GM21717 (cell line): ENCODE measurements around the gene BRINP1.

Experiments used
- ATAC-seq: cut with Tn5 transposase; IDR thresholded peaks from one replicate; pipeline ENCODE4 v1.9.1; 2021; ENCODE audit warnings: mild to moderate bottlenecking, moderate library complexity; ENCODE audit not compliant: unreplicated experiment

BRINP1 gene

GRCh38 chr9:119282476-119283077 lies 86.7 kb downstream of the BRINP1 start:
- no peak for ATAC-seq

DNA sequence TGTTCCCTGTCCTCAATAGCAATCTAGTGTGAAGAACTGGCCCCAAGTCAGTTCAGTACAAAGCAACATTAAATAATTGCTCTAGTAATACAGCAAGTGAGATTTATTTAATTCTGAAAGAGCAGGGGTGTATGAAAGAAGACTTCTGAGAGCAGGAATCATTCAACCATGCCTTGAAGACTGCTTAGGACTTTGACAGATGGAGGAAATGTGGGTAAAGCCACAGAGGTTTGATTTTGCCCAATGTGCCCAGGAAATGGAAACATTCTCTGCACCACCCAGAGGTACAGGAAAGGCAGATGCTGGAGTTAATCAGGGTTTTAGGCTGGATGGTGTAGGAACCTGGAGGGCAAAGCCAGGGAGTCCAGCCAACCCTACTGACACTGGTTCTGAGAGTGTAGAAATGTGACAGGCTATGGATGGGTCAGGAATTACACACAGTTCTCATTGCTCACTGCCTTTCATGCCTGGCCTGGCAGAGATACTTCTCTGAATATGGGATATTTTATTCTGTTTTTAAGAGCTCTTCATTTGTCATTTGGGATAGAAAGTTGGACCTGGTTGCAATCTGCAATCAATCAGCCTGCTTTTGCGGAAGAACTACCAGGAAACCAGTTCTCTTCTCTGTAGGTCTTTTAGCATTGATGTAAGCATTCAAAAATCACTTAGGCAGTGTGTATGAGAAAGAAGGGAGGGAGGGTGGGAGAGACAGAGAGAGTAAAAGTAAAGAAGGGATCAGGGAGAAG lies 88.3 kb downstream of the BRINP1 start:
- no peak for ATAC-seq

DNA sequence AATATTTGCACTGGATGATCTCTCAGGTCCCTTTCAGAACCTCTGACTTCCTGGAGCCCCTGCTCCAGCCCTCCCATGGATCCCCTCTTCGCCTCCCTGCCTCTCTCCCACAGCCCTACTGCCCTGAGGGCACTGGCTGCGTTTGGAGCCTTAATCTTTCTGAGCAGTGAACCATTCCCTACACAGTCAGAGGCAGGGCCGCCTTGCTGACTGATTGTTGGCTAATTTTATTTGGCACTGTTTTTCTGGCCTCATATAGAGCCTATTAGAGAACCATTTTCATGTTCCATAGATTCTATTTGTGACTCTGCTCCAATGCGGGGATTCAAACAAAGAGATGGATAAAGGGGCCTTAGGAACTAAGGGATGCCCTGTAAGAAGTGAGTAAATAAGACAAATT lies 91.1 kb downstream of the BRINP1 start:
- ATAC-seq: no peak

GRCh38 chr9:119273984-119274665 lies 95.1 kb downstream of the BRINP1 start:
- ATAC-seq: no peak

DNA sequence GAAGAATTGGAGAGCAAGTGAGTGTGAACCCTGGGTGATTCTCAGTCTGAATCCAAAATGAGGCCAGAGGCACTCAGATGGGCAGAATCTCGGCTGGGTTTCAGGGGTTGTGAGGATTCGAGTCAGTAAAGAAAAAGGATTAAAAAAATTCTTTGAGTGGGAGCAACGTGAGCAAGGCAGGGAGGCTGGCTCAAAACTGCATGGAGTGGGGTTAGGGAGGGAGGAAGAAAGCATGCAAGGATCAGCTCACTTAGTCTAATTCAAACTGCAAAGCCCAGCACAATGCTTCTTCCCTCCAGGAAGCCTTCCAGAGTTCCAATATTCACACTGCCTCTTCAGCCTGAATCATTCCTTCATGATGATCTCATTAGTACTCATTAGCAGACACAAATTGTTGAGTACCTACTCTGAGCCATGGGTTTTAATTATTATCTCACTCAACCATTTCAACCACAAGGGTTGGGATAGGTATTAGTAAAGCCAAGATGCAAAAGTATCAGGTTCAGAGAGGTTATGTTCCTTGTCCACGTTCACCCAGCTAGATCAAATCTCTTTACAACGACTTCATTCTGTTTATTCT lies 95.8 kb downstream of the BRINP1 start:
- no peak for ATAC-seq

GRCh38 chr9:119272500-119273211 lies 96.6 kb downstream of the BRINP1 start:
- ATAC-seq: no peak

GRCh38 chr9:119268985-119269384 lies 100.2 kb downstream of the BRINP1 start:
- no peak for ATAC-seq

GRCh38 chr9:119264165-119264564 lies 105.1 kb downstream of the BRINP1 start:
- no peak for ATAC-seq

DNA sequence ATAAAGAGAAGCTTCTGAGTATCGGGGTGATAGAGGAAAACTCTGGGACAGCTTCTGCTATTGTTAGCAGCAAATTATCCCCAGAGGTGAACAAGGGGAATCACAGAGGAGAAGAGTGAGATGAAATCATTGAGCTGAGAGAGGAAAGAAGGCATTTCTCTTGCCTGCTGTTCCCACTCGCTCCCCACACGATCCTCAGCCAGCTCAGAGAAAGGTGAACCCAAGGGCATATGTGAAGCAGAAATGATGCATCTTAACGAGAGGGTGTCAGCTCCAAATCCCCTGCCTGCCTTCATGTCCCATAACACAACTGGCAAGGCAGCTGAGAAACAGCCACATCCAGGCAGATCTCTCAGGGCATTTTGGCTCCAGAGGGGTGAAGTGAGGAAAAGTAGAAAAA lies 111.6 kb downstream of the BRINP1 start:
- no peak for ATAC-seq

DNA sequence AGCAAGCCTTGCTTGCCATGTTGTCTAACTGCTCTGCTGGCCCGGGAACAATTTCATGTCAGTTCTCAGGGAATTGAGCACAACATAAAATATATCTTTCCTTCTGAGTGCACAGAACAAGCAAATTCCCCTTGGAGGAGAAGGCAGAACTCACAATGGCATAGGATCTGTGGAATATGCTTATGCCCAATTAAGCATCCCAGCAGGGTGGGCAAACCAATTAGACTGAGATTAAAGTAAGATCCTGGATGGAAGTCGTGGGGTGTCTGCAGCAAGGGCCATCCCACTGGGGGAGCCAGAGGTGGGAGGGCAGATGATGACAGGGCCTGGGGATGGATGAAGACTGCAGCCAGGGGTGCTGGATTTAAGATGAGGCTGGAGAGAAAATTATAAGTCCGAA lies 114.1 kb downstream of the BRINP1 start:
- ATAC-seq: no peak

- ATAC-seq: no peak
These were observed 116.5 kb downstream of the BRINP1 start for GRCh38 chr9:119252671-119253299.

DNA sequence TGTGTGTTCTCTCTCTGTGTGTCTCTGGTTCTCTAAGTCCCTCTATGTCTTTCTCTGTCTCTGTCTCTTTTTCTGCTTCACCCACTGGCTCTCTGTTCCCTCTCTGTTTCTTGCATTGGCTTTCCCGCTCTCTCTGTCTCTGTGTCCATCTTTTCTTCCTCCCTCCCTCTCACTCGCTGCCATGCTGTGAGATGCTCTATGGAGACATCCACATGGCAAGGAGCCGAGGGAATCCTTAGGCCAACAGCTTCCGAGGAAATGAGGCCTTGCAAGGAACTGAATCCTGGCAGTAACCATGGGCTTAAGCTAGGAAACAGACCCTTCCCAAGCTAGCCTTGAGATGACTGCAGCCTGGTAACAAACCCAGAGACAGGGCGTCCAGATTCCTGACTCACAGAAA lies 117.3 kb downstream of the BRINP1 start:
- ATAC-seq: no peak

GRCh38 chr9:119250730-119251129 lies 118.5 kb downstream of the BRINP1 start:
- no peak for ATAC-seq

- no peak for ATAC-seq
These were observed 128.7 kb downstream of the BRINP1 start for GRCh38 chr9:119240546-119240945.

DNA sequence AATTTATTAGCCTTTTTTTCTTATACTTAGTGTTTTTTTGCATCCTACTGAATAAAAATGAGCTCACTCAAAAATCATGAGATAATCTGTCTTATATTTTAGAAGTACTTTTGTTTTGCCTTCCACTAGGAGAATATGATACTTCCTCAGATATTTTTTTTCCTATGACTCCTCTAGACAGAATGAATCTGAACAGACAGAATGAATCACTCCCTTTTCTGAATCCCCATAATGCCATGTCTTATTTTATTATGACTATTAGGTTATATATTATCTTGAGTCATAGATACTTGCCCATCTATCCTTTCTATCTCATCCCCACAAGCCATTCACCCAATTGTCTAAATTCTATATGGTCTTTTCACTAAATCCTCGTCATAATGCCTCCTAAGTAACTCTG lies 134.6 kb downstream of the BRINP1 start:
- ATAC-seq: no peak

DNA sequence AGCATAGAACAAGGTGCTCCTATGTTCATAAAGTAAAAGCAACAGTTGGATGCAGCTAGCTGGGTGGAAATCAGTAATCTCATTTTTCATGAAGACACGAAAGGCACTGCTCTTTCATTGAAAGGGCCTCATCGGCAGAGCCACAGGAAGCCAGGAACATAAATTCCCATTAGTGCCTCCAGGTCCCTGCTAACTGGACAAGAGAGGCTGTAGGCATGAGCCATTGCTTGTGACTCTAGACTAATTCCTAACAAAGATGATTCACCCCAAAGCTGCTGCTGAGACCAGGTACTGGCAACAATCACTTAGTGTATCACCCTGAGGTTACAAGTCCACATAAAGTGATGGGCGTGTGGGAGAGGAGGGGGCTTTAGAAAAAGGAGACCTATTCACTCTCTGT lies 141.8 kb downstream of the BRINP1 start:
- no peak for ATAC-seq

GRCh38 chr9:119224431-119224830 lies 144.8 kb downstream of the BRINP1 start:
- no peak for ATAC-seq

DNA sequence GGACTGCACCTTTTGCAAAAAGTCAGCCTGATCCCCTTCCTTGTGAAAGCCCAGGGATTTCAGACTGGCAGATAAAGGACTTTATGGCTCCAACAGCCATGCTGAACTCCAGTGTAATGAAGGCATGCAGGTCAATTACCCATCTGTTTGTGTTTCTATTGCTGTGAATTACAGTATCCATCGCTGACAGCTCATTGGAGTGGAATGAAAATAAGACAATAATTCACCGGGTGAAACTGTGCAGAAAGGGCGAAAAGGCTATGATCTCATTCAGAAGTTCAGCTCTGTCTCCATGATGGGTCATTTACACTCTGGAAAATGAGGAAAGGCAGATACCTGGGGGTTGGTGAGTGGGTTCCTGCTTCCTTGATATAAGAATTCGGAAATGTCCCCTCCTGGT lies 148.0 kb downstream of the BRINP1 start:
- no peak for ATAC-seq

DNA sequence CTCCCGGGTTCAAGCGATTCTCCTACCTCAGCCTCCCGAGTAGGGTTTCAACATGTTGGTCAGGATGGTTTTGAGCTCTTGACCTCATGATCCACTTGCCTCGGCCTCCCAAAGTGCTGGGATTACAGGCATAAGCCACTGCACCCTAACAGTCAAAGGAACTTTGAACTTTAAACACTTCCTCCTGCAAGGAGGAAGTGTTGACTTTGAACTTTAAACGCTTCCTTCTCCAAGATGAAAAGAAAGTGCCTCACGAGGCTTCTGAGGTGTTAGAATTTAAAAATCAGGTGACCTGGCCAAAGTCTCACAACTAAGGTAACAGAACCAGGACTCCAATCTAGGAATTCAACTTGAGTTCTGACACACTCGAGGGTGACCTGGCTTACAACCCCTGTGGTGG lies 150.9 kb downstream of the BRINP1 start:
- no peak for ATAC-seq

DNA sequence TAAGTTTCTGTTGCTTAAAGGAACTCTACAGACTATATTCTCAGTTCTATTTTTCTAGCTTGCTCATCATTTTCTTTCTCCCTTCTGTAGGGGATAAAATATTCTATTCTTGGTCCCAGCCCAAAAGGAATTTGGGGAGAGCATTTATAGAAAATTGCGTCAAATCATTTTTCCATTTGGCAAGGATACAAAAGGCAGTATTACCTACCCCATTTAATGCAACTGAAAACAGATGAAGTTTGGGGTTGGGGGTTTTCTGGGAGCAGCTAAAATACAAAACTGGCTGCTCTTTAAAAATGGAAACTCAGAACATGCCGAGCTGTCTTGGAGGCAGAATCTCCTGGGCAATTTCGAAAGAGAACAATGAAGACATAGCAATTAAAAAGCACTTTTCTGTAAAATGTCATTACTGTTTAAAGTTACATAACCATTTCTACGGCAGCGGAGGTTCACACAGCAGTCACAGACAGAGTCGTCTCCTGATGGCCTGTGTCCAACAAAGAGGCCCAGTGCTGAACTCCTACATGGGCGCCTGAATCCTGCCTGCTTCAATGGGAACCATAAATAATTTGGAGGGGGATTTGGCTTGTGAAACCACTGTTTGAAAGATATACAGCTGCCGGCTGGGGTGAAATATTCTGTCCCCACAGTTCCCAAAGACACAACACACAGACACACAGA lies 152.4 kb downstream of the BRINP1 start:
- ATAC-seq: no peak
